ENCODE data around the gene OPN5.

Gene OPN5

DNA sequence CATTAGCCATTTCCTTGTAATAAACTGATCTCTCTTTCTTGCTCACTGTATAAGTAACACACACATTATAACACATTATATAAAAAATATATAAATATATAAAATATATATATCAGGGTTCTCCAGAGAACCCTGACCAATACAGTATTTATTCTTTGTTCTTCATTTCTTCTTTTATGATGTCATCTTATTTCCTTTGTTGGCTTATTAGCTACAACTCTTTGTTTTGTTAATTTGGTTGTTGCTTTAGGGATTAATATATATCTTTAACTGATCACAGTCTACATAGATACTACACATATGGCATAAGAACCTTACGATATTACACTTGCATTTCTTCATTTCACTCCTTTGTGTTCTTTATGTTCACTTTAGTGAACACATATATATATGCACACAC lies 14.7 kb upstream of the OPN5 start:
- no peak overlapping the region for H3K4me2 ChIP-seq (ENCODE audit: low read depth, low read length, poor library complexity, severe bottlenecking)
- no peak overlapping the region for H2AFZ ChIP-seq (ENCODE audit: low read length)
- H3K9me2 ChIP-seq (replicated peaks; ENCODE audit: low read depth, low read length) = no peaks in the 10 kb centered on the region
- H3K27me3 ChIP-seq (ENCODE audit: insufficient read depth, low read length, poor library complexity, severe bottlenecking) = no peaks in the 10 kb centered on the region
- no peaks in the 10 kb centered on the region for H3K36me3 ChIP-seq (ENCODE audit: insufficient read depth, low read length)
- H3K9ac ChIP-seq (ENCODE audit: low read depth, low read length, poor library complexity, severe bottlenecking) = no peak overlapping the region
- H3F3A ChIP-seq (ENCODE audit: low read depth) = no peaks in the 10 kb centered on the region
- H3K4me3 ChIP-seq (ENCODE audit: low read length, poor library complexity, severe bottlenecking) = no peak overlapping the region
- TF ChIP-seq, protein P1, sequence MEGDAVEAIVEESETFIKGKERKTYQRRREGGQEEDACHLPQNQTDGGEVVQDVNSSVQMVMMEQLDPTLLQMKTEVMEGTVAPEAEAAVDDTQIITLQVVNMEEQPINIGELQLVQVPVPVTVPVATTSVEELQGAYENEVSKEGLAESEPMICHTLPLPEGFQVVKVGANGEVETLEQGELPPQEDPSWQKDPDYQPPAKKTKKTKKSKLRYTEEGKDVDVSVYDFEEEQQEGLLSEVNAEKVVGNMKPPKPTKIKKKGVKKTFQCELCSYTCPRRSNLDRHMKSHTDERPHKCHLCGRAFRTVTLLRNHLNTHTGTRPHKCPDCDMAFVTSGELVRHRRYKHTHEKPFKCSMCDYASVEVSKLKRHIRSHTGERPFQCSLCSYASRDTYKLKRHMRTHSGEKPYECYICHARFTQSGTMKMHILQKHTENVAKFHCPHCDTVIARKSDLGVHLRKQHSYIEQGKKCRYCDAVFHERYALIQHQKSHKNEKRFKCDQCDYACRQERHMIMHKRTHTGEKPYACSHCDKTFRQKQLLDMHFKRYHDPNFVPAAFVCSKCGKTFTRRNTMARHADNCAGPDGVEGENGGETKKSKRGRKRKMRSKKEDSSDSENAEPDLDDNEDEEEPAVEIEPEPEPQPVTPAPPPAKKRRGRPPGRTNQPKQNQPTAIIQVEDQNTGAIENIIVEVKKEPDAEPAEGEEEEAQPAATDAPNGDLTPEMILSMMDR (conservative IDR thresholded peaks at IDR 0.05; ENCODE audit: low read length) = no peak
- no peak for TF ChIP-seq EZH2phosphoT487 (IDR thresholded peaks at IDR 0.05; ENCODE audit: borderline replicate concordance)
- no peaks in the 10 kb centered on the region for H3K4me1 ChIP-seq (ENCODE audit: insufficient read depth, low read length, poor library complexity, severe bottlenecking)
- no peaks in the 10 kb centered on the region for H4K20me1 ChIP-seq (ENCODE audit: insufficient read depth, low read length, poor library complexity, severe bottlenecking)
- no peaks in the 10 kb centered on the region for H3K9me3 ChIP-seq (ENCODE audit: insufficient read depth, low read depth, low read length)
- no peaks in the 10 kb centered on the region for H3K79me2 ChIP-seq (ENCODE audit: insufficient read depth, low read length)

DNA sequence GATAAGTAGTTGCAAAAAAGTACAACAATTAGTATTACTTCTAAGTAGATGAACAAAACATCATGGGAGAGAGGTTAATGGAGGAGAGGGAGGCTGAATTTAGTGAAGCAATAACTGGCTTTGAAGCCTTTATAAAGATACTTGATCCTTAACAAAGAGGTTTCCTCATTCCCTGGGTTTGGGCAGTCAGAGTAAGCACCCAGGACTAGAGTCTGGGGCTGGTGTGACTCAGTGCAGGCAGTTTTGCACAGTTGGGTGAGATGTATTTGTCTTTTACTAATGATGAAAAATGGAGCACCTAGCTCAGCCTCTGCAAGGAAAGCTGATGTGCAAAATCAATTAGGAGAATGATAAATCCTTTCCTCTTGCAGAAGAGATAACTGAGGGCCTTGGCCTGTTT lies 11.8 kb upstream of the OPN5 start:
- TF ChIP-seq, protein P1 (conservative IDR thresholded peaks at IDR 0.05; ENCODE audit: low read length) = no peak
- TF ChIP-seq EZH2phosphoT487 (IDR thresholded peaks at IDR 0.05; ENCODE audit: borderline replicate concordance) = no peak
- no peaks in the 10 kb centered on the region for H3K27me3 ChIP-seq (ENCODE audit: insufficient read depth, low read length, poor library complexity, severe bottlenecking)
- no peak overlapping the region for H3K9ac ChIP-seq (ENCODE audit: low read depth, low read length, poor library complexity, severe bottlenecking)

DNA sequence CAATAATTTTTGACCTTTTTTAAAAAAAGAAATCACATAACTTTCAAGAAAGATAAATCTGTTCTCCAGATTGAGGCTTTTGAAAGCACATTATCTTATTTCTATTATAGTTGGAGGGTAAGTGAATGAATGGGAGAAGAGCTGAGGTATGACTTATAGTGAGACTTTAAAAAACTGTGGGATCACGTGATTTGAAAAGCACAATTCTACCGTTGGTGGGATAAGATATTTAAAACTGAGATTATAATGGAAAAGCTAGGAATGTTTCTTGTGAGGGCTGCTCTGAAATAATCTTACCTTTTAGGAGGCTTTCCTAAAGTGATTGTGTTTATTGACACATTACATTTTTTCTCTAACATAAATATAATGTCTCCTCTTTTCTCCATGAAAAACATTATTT lies 9.5 kb upstream of the OPN5 start:
- Histone ChIP-seq H3F3A (ENCODE audit: low read depth) (no peaks in the 10 kb centered on the region), H3K4me3 (ENCODE audit: low read length, poor library complexity, severe bottlenecking) (no peak overlapping the region)
- no peak for TF ChIP-seq EZH2phosphoT487 (IDR thresholded peaks at IDR 0.05; ENCODE audit: borderline replicate concordance)
- TF ChIP-seq, protein P1 (conservative IDR thresholded peaks at IDR 0.05; ENCODE audit: low read length) = no peak

More for the DNA sequence above, 11.8 kb upstream of the OPN5 start:
- H4K20me1 ChIP-seq (ENCODE audit: insufficient read depth, low read length, poor library complexity, severe bottlenecking) = no peaks in the 10 kb centered on the region
- no peak overlapping the region for H3K4me2 ChIP-seq (ENCODE audit: low read depth, low read length, poor library complexity, severe bottlenecking)
- H3K9me3 ChIP-seq (ENCODE audit: insufficient read depth, low read depth, low read length) = no peaks in the 10 kb centered on the region
- H3K79me2 ChIP-seq (ENCODE audit: insufficient read depth, low read length) = no peaks in the 10 kb centered on the region
- H3K4me3 ChIP-seq (ENCODE audit: low read length, poor library complexity, severe bottlenecking) = no peak overlapping the region
- H2AFZ ChIP-seq (ENCODE audit: low read length) = no peak overlapping the region
- H3F3A ChIP-seq (ENCODE audit: low read depth) = no peaks in the 10 kb centered on the region
- no peaks in the 10 kb centered on the region for H3K36me3 ChIP-seq (ENCODE audit: insufficient read depth, low read length)
- no peaks in the 10 kb centered on the region for H3K9me2 ChIP-seq (replicated peaks; ENCODE audit: low read depth, low read length)
- H3K4me1 ChIP-seq (ENCODE audit: insufficient read depth, low read length, poor library complexity, severe bottlenecking) = no peaks in the 10 kb centered on the region

More for the DNA sequence above, 9.5 kb upstream of the OPN5 start:
- no peaks in the 10 kb centered on the region for H3K9me3 ChIP-seq (ENCODE audit: insufficient read depth, low read depth, low read length)
- no peak overlapping the region for H3K4me2 ChIP-seq (ENCODE audit: low read depth, low read length, poor library complexity, severe bottlenecking)
- no peaks in the 10 kb centered on the region for H3K4me1 ChIP-seq (ENCODE audit: insufficient read depth, low read length, poor library complexity, severe bottlenecking)
- no peaks in the 10 kb centered on the region for H3K27me3 ChIP-seq (ENCODE audit: insufficient read depth, low read length, poor library complexity, severe bottlenecking)
- no peak overlapping the region for H3K9ac ChIP-seq (ENCODE audit: low read depth, low read length, poor library complexity, severe bottlenecking)
- H4K20me1 ChIP-seq (ENCODE audit: insufficient read depth, low read length, poor library complexity, severe bottlenecking) = no peaks in the 10 kb centered on the region
- H3K79me2 ChIP-seq (ENCODE audit: insufficient read depth, low read length) = no peaks in the 10 kb centered on the region
- H3K9me2 ChIP-seq (replicated peaks; ENCODE audit: low read depth, low read length) = no peaks in the 10 kb centered on the region
- no peak overlapping the region for H2AFZ ChIP-seq (ENCODE audit: low read length)
- no peaks in the 10 kb centered on the region for H3K36me3 ChIP-seq (ENCODE audit: insufficient read depth, low read length)

Measured in Loucy (cell line).